SU-DHL-6 (cell line): ENCODE results near the gene THAP2.

Experiments used
- CTCF ChIP-seq: fragments of 200-600 bp; sonication (generic); IDR thresholded peaks from one replicate; pipeline ENCODE4 v1.5.1; 2017; ENCODE audit warnings: antibody characterized with exemption, mild to moderate bottlenecking, low read length, moderate library complexity; ENCODE audit not compliant: insufficient read depth, poor library complexity, severe bottlenecking
- EZH2phosphoT487 ChIP-seq: fragments of 200-600 bp; sonication (generic), shearing (Covaris generic); conservative IDR thresholded peaks from 2 replicates; pipeline ENCODE4 v1.6.1; 2018; ENCODE audit warnings: mild to moderate bottlenecking, antibody characterized with exemption, low read length, moderate library complexity, mixed read lengths

- TF ChIP-seq EZH2phosphoT487 (no peak), CTCF (no peak)
Measured at GRCh38 chr12:71721783-71722505, 57.8 kb downstream of the THAP2 start.
